Skeletal muscle tissue (tissue), 4 donors: ENCODE data around the gene ADORA2B. TPM values are rescaled to one million over a fixed set of nuclear protein-coding genes. Genes with fewer than 3 reads are reported as not detected.

Experiments
- H3K27ac ChIP-seq: one replicate; pipeline ENCODE4 v1.7.0; 2013; ENCODE audit warnings: mild to moderate bottlenecking, low read depth, low read length, inconsistent platforms
- H3K27me3 ChIP-seq, 3 donors: one replicate each; pipeline ENCODE4 v1.7.0; 2013; ENCODE audit warnings: low read length in 3 of 3; ENCODE audit not compliant: control insufficient read depth in 3 of 3, insufficient read depth in 3 of 3
- H3K36me3 ChIP-seq, 3 donors: one replicate each; pipeline ENCODE4 v1.7.0; 2013; ENCODE audit warnings: low read length in 3 of 3; ENCODE audit not compliant: control insufficient read depth in 3 of 3, insufficient read depth in 3 of 3
- H3K4me1 ChIP-seq, 3 donors: one replicate each; pipeline ENCODE4 v1.7.0; 2013; ENCODE audit warnings: low read length in 3 of 3, mild to moderate bottlenecking in 3 of 3; ENCODE audit not compliant: control insufficient read depth in 3 of 3, insufficient read depth in 3 of 3
- H3K4me3 ChIP-seq, 3 donors: one replicate each; pipeline ENCODE4 v1.7.0; 2013; ENCODE audit warnings: low read length in 3 of 3
- H3K9ac ChIP-seq, 3 donors: one replicate each; pipeline ENCODE4 v1.7.0; 2013; ENCODE audit warnings: low read length in 3 of 3, mild to moderate bottlenecking in 3 of 3, moderate library complexity in 2 of 3, low read depth in 1 of 3
- H3K9me3 ChIP-seq, 3 donors: one replicate each; pipeline ENCODE4 v1.7.0; 2013; ENCODE audit warnings: low read length in 3 of 3; ENCODE audit not compliant: control insufficient read depth in 3 of 3
- total RNA-seq: library from RNA; depleted of rRNA; stranded (reverse); fragments of >200 nt; gene quantifications from one replicate; pipeline ENCODE4 v1.2.3, GENCODE V29; 2014
- donor health status: Osteomylitis.

Gene ADORA2B
- total RNA-seq, 1 donor from 2014 or later, result 3.1 TPM

- Histone ChIP-seq H3K4me3 (peak overlapping the region; percentile 84 to 92 (median 92)), H3K9me3 (no peaks in the 10 kb centered on the region), H3K36me3 (peaks cover 24 to 47% (median 26%) of the 10 kb centered on the region in 3 donors), H3K27ac (peak overlapping the region; percentile 87), H3K9ac (peak overlapping the region; percentile 83 to 94 (median 85)), H3K27me3 (no peaks in the 10 kb centered on the region), H3K4me1 (peaks cover 9 to 19% (median 15%) of the 10 kb centered on the region in 3 donors)
Measured at GRCh38 chr17:15999974-16000827, 55.3 kb downstream of the ADORA2B start.

- no peak overlapping the region for H3K27ac ChIP-seq
- no peak overlapping the region for H3K9ac ChIP-seq
- H3K9me3 ChIP-seq, result no peaks in the 10 kb centered on the region
- H3K4me1 ChIP-seq, result peaks cover 9 to 19% (median 15%) of the 10 kb centered on the region in 3 donors
- H3K4me3 ChIP-seq, result peak overlapping the region; percentile 84 to 92 (median 92)
- no peaks in the 10 kb centered on the region for H3K27me3 ChIP-seq
- peaks cover 33 to 53% (median 35%) of the 10 kb centered on the region in 3 donors for H3K36me3 ChIP-seq
Measured at GRCh38 chr17:16001226-16001897, 56.4 kb downstream of the ADORA2B start.

- Histone ChIP-seq H3K27me3 (no peaks in the 10 kb centered on the region), H3K27ac (no peak overlapping the region), H3K9ac (no peak overlapping the region), H3K36me3 (peaks cover 40 to 60% (median 46%) of the 10 kb centered on the region in 3 donors), H3K9me3 (no peaks in the 10 kb centered on the region), H3K4me3 (no peak overlapping the region), H3K4me1 (peaks cover 9 to 19% (median 15%) of the 10 kb centered on the region in 3 donors)
Measured at GRCh38 chr17:16002708-16003260, 57.9 kb downstream of the ADORA2B start.

GRCh38 chr17:16003841-16004240 is 58.9 kb downstream of the ADORA2B start:
- peaks cover 9 to 14% (median 13%) of the 10 kb centered on the region in 3 donors for H3K4me1 ChIP-seq
- no peak overlapping the region for H3K27ac ChIP-seq
- no peak overlapping the region for H3K9ac ChIP-seq
- H3K36me3 ChIP-seq, result peaks cover 46 to 68% (median 54%) of the 10 kb centered on the region in 3 donors
- no peaks in the 10 kb centered on the region for H3K9me3 ChIP-seq
- no peaks in the 10 kb centered on the region for H3K27me3 ChIP-seq
- no peak overlapping the region for H3K4me3 ChIP-seq

- Histone ChIP-seq H3K27ac (no peak overlapping the region), H3K4me3 (no peak overlapping the region), H3K4me1 (peaks cover 8 to 9% (median 8%) of the 10 kb centered on the region in 3 donors), H3K9ac (no peak overlapping the region), H3K36me3 (peaks cover 46 to 71% (median 58%) of the 10 kb centered on the region in 3 donors), H3K9me3 (no peaks in the 10 kb centered on the region), H3K27me3 (no peaks in the 10 kb centered on the region)
Measured at GRCh38 chr17:16005636-16006035, 60.7 kb downstream of the ADORA2B start.

- Histone ChIP-seq H3K27me3 (no peaks in the 10 kb centered on the region), H3K27ac (no peak overlapping the region), H3K9ac (no peak overlapping the region), H3K4me3 (no peak overlapping the region), H3K36me3 (peaks cover 41 to 66% (median 55%) of the 10 kb centered on the region in 3 donors), H3K9me3 (no peaks in the 10 kb centered on the region), H3K4me1 (no peaks in the 10 kb centered on the region)
Measured at GRCh38 chr17:16007439-16007838, 62.5 kb downstream of the ADORA2B start.

- no peaks in the 10 kb centered on the region for H3K4me1 ChIP-seq
- H3K9ac ChIP-seq, result no peak overlapping the region
- peaks cover 0 to 24% (median 11%) of the 10 kb centered on the region in 3 donors for H3K36me3 ChIP-seq
- H3K27ac ChIP-seq, result no peak overlapping the region
- H3K4me3 ChIP-seq, result no peak overlapping the region
- H3K9me3 ChIP-seq, result no peaks in the 10 kb centered on the region
- H3K27me3 ChIP-seq, result no peaks in the 10 kb centered on the region
Measured at GRCh38 chr17:16013943-16014407, 69.0 kb downstream of the ADORA2B start.

GRCh38 chr17:16019347-16019746 is 74.4 kb downstream of the ADORA2B start:
- Histone ChIP-seq H3K4me1 (peaks cover 5 to 6% (median 5%) of the 10 kb centered on the region in 3 donors), H3K27me3 (no peaks in the 10 kb centered on the region), H3K36me3 (peaks cover 0 to 9% (median 1%) of the 10 kb centered on the region in 3 donors), H3K27ac (no peak overlapping the region), H3K4me3 (no peak overlapping the region), H3K9me3 (no peaks in the 10 kb centered on the region), H3K9ac (no peak overlapping the region)

GRCh38 chr17:16023881-16024280 is 79.0 kb downstream of the ADORA2B start:
- no peak overlapping the region for H3K9ac ChIP-seq
- H3K4me3 ChIP-seq, result no peak overlapping the region
- H3K9me3 ChIP-seq, result no peaks in the 10 kb centered on the region
- H3K27me3 ChIP-seq, result no peaks in the 10 kb centered on the region
- H3K4me1 ChIP-seq, result peaks cover 5 to 6% (median 5%) of the 10 kb centered on the region in 3 donors
- H3K36me3 ChIP-seq, result peaks cover 30 to 46% (median 31%) of the 10 kb centered on the region in 3 donors
- no peak overlapping the region for H3K27ac ChIP-seq
